ENCODE results near the gene ZNF692. TPM values are rescaled to one million over a fixed set of nuclear protein-coding genes. Genes with fewer than 3 reads are reported as not detected.

ZNF692 gene
- total RNA-seq, 4 donors from 2014 or later = 8.0 to 38.0 (median 13.9) TPM

GRCh38 chr1:248897412-248898337 lies 38.8 kb upstream of the ZNF692 start:
- H3K9me3 ChIP-seq = no peaks in the 10 kb centered on the region
- H3K27me3 ChIP-seq = peaks cover 0 to 3% (median 0%) of the 10 kb centered on the region in 3 donors
- ATAC-seq (no peak), DNase-seq (no peak)
- intact Hi-C loops (cut with DNase I; ENCODE audit: low total_unique reads) = no loop called here
- no peaks in the 10 kb centered on the region for H3K36me3 ChIP-seq
- no peaks in the 10 kb centered on the region for H3K4me1 ChIP-seq
- TF ChIP-seq POLR2A (IDR thresholded peaks at IDR 0.05) = no peak
- TF ChIP-seq CTCF (IDR thresholded peaks at IDR 0.05 in 4 of 5, conservative IDR thresholded peaks at IDR 0.05 in 1 of 5) = no peak
- no peak overlapping the region for H3K4me3 ChIP-seq
- in situ Hi-C loops (cut with MboI; ENCODE audit: low sequenced_read_pairs in 4 of 4) = no loop called here
- H3K27ac ChIP-seq = no peak overlapping the region

- H3K36me3 ChIP-seq = no peaks in the 10 kb centered on the region
- no peak overlapping the region for H3K27ac ChIP-seq
- H3K4me3 ChIP-seq = no peak overlapping the region
- ATAC-seq = no peak
- H3K4me1 ChIP-seq = no peaks in the 10 kb centered on the region
- no peaks in the 10 kb centered on the region for H3K27me3 ChIP-seq
- no peaks in the 10 kb centered on the region for H3K9me3 ChIP-seq
- in situ Hi-C loops (cut with MboI; ENCODE audit: low sequenced_read_pairs in 4 of 4) (no loop called here), intact Hi-C loops (cut with DNase I; ENCODE audit: low total_unique reads) (no loop called here)
- TF ChIP-seq CTCF (IDR thresholded peaks at IDR 0.05 in 4 of 5, conservative IDR thresholded peaks at IDR 0.05 in 1 of 5) (no peak), POLR2A (IDR thresholded peaks at IDR 0.05) (no peak)
- no peak for DNase-seq
Measured at GRCh38 chr1:248894837-248895236, 36.0 kb upstream of the ZNF692 start.

- no peaks in the 10 kb centered on the region for H3K36me3 ChIP-seq
- in situ Hi-C loops (cut with MboI; ENCODE audit: low sequenced_read_pairs in 4 of 4) = no loop called here
Measured at GRCh38 chr1:248892590-248892989, 33.7 kb upstream of the ZNF692 start.

GRCh38 chr1:248891758-248892157 lies 32.9 kb upstream of the ZNF692 start:
- in situ Hi-C loops (cut with MboI; ENCODE audit: low sequenced_read_pairs in 4 of 4) = no loop called here
- intact Hi-C loops (cut with DNase I; ENCODE audit: low total_unique reads) = no loop called here
- Histone ChIP-seq H3K27ac (no peak overlapping the region), H3K27me3 (no peaks in the 10 kb centered on the region), H3K4me1 (no peaks in the 10 kb centered on the region), H3K36me3 (no peaks in the 10 kb centered on the region), H3K9me3 (no peaks in the 10 kb centered on the region), H3K4me3 (no peak overlapping the region)
- TF ChIP-seq CTCF (IDR thresholded peaks at IDR 0.05 in 4 of 5, conservative IDR thresholded peaks at IDR 0.05 in 1 of 5) (no peak), POLR2A (IDR thresholded peaks at IDR 0.05) (no peak)
- no peak for DNase-seq
- ATAC-seq = no peak

More at GRCh38 chr1:248892590-248892989, 33.7 kb upstream of the ZNF692 start:
- H3K4me3 ChIP-seq = no peak overlapping the region
- intact Hi-C loops (cut with DNase I; ENCODE audit: low total_unique reads) = no loop called here
- TF ChIP-seq POLR2A (IDR thresholded peaks at IDR 0.05) (no peak), CTCF (IDR thresholded peaks at IDR 0.05 in 4 of 5, conservative IDR thresholded peaks at IDR 0.05 in 1 of 5) (no peak)
- H3K9me3 ChIP-seq = no peaks in the 10 kb centered on the region
- no peaks in the 10 kb centered on the region for H3K27me3 ChIP-seq
- ATAC-seq (no peak), DNase-seq (no peak)
- H3K27ac ChIP-seq = no peak overlapping the region
- no peaks in the 10 kb centered on the region for H3K4me1 ChIP-seq

Measured in gastrocnemius medialis (tissue), 4 donors.